GM19463 (cell line): Measurements from ENCODE around the gene SLC49A3.
"Not testable (repeated sequence)": the region's sequence is repeated elsewhere in the genome, so short reads cannot be mapped to it uniquely, and the experiment has no call there.

ENCODE experiments used
- ATAC-seq: cut with Tn5 transposase; IDR thresholded peaks from one replicate; pipeline ENCODE4 v1.9.1; 2021; ENCODE audit warnings: mild to moderate bottlenecking, moderate library complexity; ENCODE audit not compliant: unreplicated experiment

The SLC49A3 gene

GRCh38 chr4:703336-704197 is 14.6 kb upstream of the SLC49A3 start:
- no peak for ATAC-seq

GRCh38 chr4:702618-703048 is 13.7 kb upstream of the SLC49A3 start:
- ATAC-seq: no peak

DNA sequence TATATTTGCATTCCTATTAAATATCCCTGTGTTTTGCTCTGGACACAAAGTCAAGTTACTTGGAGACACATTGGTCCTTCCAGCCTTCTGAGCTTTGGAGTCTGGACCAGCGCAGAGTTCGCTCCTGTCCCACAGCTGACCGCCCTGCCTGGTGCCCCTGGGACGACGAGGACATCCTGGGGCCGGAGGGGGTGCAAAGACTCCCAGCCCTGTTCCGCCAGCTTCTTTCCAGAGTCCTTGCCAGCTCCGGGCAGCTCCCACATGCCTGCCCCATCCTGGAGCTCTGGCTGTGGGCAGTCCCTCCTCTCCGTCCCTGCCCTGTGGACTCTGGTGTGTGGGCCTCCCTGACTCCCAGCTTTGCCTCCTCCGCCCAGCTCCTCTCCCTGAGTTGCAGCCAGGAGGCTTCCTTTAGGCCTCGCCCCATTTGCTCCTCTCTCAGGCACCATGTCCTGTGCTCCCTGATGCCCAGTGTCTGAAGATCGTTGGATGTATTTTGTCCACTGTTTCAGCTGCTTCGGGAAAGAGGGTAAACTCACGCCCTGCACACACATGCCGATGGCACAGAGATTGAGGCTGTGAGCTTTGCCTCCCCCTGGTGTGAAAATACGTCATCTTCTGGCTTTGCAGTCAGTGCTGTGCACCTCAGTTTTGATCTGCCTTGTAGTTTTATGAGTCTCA is 11.8 kb upstream of the SLC49A3 start:
- ATAC-seq: no peak

DNA sequence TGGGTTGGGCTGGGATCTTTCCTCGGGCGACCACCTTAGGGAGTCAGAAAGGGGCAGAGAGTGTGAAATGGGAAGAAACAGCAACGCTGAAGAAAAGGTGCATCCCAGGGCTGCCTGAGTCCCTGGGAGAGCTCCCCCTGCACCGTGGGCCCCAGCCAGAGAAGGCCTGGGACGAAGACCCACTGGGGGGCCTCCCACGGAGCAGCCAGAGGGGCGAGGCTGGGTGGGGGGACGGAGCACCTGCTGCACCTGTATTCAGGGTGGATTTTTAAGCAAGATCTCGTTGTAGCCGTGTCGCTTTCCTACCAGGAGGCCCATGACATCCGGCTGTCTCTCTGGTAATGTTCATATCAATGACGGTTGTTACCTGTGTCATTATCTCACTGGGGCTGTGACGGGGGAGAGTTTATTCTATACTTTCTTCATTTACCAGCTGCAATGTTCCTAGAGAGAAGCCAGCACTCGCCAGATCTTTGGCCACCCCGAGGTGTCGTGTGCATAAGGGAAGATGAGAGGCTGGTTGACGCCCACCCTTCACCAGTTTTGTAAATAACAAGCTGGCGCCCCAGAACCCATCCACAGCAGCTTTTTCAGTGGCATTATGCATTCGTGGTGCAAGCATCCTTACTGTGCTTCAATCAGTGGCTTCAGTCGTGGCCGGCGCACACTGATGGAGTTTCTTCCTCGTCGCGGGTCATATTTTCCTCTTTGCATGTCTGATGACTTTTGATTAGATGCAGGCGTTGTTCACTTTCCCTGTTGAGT is 11.0 kb upstream of the SLC49A3 start:
- no peak for ATAC-seq

- not testable (repeated sequence) for ATAC-seq
Measured at GRCh38 chr4:694341-694940, 5.5 kb upstream of the SLC49A3 start.

DNA sequence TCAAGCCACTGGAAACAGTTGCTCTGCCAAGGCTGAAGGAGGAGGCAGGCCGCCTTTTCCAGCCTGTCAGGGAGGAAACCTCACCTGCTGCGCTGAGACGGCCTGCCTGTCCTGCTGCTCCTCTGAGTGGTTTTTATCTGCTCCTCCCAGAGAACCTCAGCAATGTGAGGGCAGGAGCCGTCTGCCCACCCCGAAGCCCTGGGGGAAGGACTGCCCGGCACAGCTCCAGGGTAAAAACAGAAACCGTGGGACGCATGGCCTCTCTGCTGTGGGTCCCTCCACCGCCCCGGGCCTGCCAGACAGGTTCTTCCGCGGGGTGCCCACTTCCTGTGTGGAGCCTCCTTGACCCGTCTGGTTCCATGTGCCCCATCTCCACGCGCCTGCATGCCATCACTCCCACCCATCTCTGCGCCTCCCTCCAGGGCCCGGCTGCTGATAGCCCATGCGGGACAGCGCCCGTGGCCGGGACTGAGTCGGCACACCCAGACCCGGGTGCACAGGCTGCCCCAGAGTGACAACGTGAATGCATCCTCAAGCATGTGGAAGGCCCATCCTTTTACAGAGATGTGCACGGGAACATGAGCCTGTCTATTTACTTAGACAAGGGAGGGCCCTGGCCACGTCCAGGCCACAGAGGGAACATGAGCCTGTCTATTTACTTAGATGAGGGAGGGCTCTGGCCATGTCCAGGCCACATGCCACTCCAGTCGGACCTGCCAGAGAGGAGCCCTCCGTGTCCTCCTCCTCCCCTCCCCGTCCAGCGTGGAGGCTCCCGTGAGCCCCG is 4.0 kb upstream of the SLC49A3 start:
- ATAC-seq: no peak

GRCh38 chr4:689723-690122 is 772 bp upstream of the SLC49A3 start:
- no peak for ATAC-seq

- ATAC-seq: no peak
Measured at GRCh38 chr4:687971-688853, 739 bp downstream of the SLC49A3 start.

DNA sequence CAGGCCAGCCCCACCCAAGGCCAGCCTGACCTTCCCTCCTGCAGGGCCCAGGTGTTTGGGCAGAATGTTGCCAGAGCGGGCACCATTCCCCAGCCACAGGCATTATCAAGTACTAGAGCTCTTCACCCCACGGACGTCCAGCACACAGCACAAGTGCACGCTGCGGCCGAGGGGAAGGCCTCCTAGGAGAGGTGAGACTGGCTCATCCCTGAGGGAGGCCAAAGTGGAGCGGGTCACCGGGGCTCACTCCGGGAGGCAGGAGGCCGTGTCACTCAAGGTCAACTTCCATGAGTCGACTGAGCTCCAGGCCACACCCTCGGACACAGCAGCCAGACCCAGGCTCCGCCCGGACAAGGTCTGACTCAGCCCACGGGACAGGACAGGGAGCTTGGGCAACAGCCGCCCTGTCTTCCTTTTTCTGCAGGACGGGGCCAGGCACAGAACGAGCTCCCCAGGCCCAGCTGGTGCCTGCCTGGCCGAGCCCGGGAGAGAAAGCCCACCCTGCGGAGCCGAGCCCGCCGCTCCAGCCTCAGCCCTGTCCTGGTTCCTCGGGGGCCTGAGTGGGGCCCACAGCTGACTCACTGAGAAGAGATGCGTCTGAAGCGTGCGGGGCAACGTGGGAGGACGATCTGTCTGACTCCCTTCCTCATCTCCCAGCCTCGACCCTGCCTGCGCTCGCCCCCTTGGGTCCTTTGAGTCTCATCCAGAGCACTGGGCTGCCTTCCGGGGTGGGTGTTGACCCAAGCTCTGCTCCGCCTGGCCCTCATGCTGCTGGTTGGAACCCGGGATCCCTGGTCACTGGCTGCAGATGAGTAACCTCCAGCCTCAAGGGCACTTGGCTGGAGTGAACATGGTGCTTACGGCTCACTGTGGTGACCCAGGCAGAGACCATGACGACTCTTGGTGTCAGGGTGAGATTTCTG is 1.6 kb downstream of the SLC49A3 start:
- no peak for ATAC-seq

DNA sequence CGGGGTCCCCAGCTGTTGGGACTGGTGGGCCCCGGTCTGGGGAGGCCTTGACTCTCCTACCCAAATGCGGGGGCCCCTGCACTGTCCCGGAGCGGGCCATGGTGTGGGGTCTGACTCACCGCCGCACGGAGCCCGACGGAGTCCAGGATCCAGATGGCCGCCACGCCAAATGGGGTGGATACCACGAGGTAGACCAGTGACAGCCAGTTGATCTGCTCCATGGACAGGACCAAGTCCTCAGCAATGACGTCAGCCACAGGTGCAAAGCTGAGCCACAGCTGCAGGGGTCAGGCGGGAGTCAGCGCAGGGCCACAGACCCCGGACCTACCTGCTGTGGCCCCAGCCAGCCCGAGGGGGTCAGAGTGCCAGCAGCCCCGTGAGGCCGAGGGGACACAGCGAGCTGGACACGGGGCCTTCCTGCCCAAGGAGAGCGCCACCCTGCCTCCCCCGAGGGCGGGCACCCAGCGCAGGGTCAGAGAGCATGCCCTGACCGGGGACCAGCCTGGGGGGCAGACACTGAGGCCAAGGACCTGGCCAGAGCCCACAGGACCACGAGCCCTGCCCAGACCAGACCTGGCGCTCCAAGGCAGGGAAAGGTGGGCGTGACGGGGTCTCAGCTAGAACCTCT is 2.4 kb downstream of the SLC49A3 start:
- no peak for ATAC-seq

GRCh38 chr4:685679-686412 is 3.1 kb downstream of the SLC49A3 start:
- ATAC-seq: no peak

- no peak for ATAC-seq
Measured at GRCh38 chr4:684623-685327, 4.2 kb downstream of the SLC49A3 start.

DNA sequence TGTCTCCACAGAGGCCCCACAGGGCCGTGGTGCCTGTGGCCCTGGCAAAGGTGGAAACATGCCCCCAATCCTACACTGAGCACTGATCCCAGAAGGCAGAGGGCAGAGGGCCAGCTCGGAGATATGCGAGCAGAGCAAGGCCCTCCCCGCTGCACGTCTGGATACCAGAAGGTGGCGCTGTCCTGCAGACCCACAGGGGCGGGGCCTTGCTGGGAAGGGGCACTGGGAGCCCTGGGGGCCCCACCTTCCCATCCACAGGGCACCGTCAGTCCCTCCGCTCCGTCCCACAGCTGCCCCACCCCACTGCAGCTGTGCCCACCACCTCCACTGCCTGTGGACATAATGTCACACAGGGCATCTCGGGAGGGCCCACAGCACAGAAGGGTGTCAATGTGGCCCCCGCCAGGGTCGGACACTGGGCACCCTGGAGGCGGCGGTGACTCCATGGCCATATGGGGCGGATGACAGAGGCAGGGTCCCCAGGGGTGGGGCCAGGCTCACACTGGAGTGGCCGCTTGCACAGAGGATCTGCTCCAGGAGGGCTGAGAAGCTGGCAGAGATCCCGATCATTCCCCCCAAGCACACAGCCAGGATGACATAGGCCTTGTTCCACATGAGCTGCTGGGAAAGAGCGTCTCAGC is 4.8 kb downstream of the SLC49A3 start:
- no peak for ATAC-seq

- ATAC-seq: no peak
Measured at GRCh38 chr4:683247-683897, 5.6 kb downstream of the SLC49A3 start.

DNA sequence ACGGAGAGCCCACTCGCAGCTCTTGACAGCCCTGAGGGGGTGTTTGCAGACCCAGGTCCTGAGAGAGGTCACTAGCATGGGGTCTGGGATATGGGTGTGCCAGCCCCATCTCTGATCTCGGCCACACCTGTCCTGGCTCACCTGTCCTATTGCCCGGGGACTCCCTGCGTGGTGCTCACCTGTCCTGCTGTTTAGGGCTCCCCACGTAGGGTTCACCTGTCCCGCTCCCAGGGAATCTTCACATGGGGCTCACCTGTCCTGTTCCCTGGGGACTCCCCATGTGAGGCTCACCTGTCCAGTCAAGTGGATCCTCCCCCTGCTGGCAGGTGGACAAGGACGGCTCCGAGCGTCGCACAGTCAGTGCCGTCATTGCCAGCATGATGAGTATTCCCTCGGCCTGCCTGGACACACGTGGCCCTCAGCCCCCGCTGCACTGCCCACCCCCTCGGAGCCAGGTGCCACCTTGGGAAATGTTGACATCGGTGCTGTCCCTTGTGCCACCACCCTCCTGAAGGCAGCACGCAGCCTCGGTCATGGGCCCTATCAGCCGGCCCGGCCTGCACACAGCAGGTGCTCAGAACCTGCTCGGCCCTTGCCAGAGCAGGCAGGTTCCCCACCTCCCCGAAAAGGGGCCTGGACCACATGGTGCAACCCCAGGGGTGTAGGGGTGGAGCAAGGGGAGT is 6.3 kb downstream of the SLC49A3 start:
- no peak for ATAC-seq
